Right lobe of liver (tissue), 4 donors: ENCODE results near the gene TESPA1.

Experiments used
- POLR2A ChIP-seq: fragments of 450-650 bp; IDR thresholded peaks from one replicate; pipeline ENCODE4 v1.6.1; 2017; ENCODE audit warnings: antibody characterized with exemption, mild to moderate bottlenecking
- TF ChIP-seq, protein P1 (sequence below), 4 donors: fragments of 200-600 bp in 3 of 4; fragments of 450-650 bp in 1 of 4; IDR thresholded peaks; one replicate each; pipeline versions ENCODE4 v1.5.1 to v1.8.0; 2016 to 2022; ENCODE audit warnings: antibody characterized with exemption in 4 of 4, mild to moderate bottlenecking in 2 of 4
- donor health status: DM: no; HTN: no; CAD: no.
- donor health status: DM: no; HTN: no; CAD: no.
- donor health status: DM: no; HTN: yes; CAD: no.

DNA sequence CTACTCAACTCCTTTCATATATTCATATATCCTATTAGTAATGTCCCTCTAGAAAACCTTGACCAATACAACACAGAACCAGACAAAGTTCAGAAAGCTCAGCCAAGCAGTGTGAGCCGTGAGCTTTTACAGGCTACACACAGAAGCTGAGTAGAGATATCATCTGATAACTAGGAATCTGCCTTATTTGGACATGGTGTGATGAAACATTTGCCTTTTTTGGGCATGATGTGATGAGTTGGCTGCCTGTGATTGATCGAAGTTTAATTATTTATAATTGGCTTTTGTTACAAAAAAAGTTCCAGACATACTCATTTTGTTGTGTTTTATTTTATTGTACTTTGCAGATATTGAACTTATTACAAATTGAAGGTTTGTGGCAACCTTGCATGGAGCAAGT, 46.6 kb downstream of the TESPA1 start:
- TF ChIP-seq, protein P1, sequence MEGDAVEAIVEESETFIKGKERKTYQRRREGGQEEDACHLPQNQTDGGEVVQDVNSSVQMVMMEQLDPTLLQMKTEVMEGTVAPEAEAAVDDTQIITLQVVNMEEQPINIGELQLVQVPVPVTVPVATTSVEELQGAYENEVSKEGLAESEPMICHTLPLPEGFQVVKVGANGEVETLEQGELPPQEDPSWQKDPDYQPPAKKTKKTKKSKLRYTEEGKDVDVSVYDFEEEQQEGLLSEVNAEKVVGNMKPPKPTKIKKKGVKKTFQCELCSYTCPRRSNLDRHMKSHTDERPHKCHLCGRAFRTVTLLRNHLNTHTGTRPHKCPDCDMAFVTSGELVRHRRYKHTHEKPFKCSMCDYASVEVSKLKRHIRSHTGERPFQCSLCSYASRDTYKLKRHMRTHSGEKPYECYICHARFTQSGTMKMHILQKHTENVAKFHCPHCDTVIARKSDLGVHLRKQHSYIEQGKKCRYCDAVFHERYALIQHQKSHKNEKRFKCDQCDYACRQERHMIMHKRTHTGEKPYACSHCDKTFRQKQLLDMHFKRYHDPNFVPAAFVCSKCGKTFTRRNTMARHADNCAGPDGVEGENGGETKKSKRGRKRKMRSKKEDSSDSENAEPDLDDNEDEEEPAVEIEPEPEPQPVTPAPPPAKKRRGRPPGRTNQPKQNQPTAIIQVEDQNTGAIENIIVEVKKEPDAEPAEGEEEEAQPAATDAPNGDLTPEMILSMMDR (IDR thresholded peaks at IDR 0.05), result no peak
- TF ChIP-seq POLR2A, result no peak
